GM21528 (cell line): Measurements from ENCODE around the gene DHX34.

Experiments
- ATAC-seq: cut with Tn5 transposase; IDR thresholded peaks from one replicate; pipeline ENCODE4 v1.9.1; 2021; ENCODE audit warnings: mild to moderate bottlenecking, moderate library complexity; ENCODE audit not compliant: unreplicated experiment, low FRiP score

The DHX34 gene

GRCh38 chr19:47430041-47430802 is 81.1 kb downstream of the DHX34 start:
- ATAC-seq, result no peak

DNA sequence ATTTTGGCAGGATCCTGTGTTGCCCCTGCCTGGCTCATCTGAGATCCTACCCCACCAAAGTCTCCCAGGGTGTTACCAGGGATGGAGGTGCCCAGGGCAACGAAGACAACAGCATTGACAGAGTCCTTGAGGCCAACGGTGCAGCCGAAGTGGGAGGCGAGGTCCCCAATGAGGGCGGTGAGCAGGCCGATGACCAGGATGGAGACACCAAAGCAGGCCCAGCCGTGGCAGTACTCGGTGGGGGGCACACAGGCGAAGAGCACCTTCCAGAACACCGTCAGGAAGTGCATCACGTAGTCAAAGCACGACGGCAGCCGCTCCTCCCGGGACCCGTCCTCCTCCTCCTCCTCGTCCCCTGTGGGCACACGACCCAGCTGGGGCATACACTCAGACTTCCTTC is 83.0 kb downstream of the DHX34 start:
- ATAC-seq, result no peak
